Cardiac fibroblast (primary cell): ENCODE measurements around the gene UBE4A.
"Not testable (repeated sequence)": the region's sequence is repeated elsewhere in the genome, so short reads cannot be mapped to it uniquely, and the experiment has no call there.

Experiments used
- DNase-seq, 2 donors: peaks; one replicate each; pipeline versions ENCODE4 v3.0.0 to v3.0.0-alpha.2; 2010; ENCODE audit warnings: low read depth in 2 of 2
- H3K4me3 ChIP-seq, 2 donors: replicated peaks in 1 of 2; 1 replicate in 1 of 2; 2 replicates in 1 of 2; pipeline ENCODE4 v1.5.1; 2011; ENCODE audit warnings: low read depth in 2 of 2, low read length in 2 of 2, mild to moderate bottlenecking in 2 of 2, moderate library complexity in 1 of 2
- TF ChIP-seq, protein P1 (sequence below): IDR thresholded peaks from one replicate; pipeline ENCODE4 v1.5.1; 2011; ENCODE audit warnings: low read depth, mild to moderate bottlenecking, low read length, inconsistent platforms

Gene UBE4A

DNA sequence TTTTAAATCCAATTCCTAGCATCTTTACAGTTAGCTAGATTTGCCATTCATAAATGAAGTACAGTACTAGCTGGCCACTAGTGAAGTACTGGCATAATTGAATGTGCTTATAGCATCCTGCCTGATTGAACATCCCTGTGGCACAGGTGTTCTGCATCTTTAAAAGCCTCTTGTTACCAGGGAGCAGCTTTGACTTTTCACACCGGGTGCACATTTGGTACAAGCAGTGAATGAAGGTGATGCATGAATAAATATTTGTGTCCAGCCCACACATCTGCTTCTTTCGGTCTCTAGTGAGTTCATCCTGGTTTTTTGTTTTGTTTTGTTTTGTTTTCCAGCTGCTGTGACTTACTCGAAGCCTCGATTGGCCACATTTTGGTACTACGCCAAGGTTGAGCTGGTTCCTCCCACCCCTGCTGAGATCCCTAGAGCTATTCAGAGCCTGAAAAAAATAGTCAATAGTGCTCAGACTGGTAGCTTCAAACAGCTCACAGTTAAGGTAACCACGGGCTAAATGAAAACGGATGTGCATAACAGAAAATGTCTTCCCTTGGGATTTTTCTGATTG is 47.3 kb downstream of the UBE4A start:
- H3K4me3 ChIP-seq = no peak overlapping the region
- peak; percentile 16 to 78 for DNase-seq
- TF ChIP-seq, protein P1, sequence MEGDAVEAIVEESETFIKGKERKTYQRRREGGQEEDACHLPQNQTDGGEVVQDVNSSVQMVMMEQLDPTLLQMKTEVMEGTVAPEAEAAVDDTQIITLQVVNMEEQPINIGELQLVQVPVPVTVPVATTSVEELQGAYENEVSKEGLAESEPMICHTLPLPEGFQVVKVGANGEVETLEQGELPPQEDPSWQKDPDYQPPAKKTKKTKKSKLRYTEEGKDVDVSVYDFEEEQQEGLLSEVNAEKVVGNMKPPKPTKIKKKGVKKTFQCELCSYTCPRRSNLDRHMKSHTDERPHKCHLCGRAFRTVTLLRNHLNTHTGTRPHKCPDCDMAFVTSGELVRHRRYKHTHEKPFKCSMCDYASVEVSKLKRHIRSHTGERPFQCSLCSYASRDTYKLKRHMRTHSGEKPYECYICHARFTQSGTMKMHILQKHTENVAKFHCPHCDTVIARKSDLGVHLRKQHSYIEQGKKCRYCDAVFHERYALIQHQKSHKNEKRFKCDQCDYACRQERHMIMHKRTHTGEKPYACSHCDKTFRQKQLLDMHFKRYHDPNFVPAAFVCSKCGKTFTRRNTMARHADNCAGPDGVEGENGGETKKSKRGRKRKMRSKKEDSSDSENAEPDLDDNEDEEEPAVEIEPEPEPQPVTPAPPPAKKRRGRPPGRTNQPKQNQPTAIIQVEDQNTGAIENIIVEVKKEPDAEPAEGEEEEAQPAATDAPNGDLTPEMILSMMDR = no peak

DNA sequence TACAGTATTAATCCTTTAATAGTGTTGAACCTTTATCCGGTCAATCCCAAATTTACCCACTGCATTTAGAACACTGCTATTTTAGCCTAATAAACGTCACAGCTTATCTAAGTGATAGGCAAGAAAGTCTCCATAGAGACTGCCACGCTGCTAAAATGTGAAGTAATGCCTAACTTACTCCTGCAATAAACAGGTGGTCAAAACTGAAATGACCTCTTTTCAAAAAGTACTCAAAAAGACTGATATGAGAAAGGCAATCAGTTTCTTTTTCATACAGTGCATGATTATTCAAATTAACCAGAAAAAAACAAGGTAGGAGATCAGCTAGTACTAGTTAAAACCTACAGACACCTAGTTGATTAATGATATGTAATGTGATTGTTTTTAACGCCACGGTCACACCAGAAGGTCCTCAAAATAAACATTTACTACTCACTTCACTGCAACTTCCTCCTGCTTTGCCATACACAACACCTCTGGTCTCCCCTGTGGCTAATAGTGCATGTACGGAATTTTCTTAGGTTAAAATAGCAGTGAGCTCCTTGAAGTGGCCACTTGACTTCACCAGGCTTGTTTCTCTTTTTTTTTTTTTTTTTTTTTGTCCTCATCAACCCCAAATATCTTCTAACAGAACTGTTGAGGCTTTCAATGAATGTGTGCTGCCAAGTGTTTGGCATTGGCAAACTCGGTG is 50.8 kb downstream of the UBE4A start:
- no peak overlapping the region for H3K4me3 ChIP-seq
- TF ChIP-seq, protein P1 = no peak
- DNase-seq = no peak

- TF ChIP-seq, protein P1 = no peak
- DNase-seq = no peak
- no peak overlapping the region for H3K4me3 ChIP-seq
These were observed 52.1 kb downstream of the UBE4A start for GRCh38 chr11:118411530-118411929.

- DNase-seq = no peak
- no peak overlapping the region for H3K4me3 ChIP-seq
- TF ChIP-seq, protein P1 = no peak
These were observed 53.5 kb downstream of the UBE4A start for GRCh38 chr11:118412921-118413320.

- no peak for DNase-seq
- TF ChIP-seq, protein P1 = no peak
- no peak overlapping the region for H3K4me3 ChIP-seq
These were observed 55.8 kb downstream of the UBE4A start for GRCh38 chr11:118415062-118415738.

- DNase-seq = peak; percentile 94 to 95
- no peak overlapping the region for H3K4me3 ChIP-seq
- TF ChIP-seq, protein P1 = no peak
These were observed 56.3 kb downstream of the UBE4A start for GRCh38 chr11:118415739-118416068.

DNA sequence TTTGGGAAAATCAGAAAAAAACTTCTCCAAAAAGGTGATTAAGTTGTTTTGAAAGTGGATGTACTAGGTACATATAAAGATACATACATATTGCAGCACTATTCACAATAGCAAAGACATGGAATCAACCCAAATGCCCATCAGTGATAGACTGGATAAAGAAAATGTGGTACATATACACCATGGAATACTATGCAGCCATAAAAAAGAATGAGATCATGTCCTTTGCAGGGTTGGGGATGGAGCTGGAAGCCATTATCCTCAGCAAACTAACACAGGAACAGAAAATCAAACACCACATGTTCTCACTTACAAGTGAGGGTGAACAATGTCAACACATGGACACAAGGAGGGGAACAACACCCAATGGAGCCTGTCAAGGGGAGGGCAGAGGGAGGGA is 57.5 kb downstream of the UBE4A start:
- H3K4me3 ChIP-seq, DNase-seq: not testable (repeated sequence)
